Peyer's patch (tissue), 4 donors: ENCODE data around the gene CNTNAP2.

Experiments used
- POLR2A ChIP-seq, 2 donors: fragments of 450-650 bp; IDR thresholded peaks; one replicate each; pipeline ENCODE4 v1.5.1; 2017; ENCODE audit warnings: antibody characterized with exemption in 2 of 2, mild to moderate bottlenecking in 2 of 2, moderate library complexity in 2 of 2
- TF ChIP-seq, protein P1 (sequence below), 6 experiments: fragments of 450-650 bp in 4 of 6; fragments of 200-600 bp in 2 of 6; sonication (generic) in 1 of 6; IDR thresholded peaks; one replicate each; pipeline ENCODE4 v1.5.1; 2017 to 2019; ENCODE audit warnings: antibody characterized with exemption in 6 of 6, mild to moderate bottlenecking in 3 of 6, moderate library complexity in 1 of 6

DNA sequence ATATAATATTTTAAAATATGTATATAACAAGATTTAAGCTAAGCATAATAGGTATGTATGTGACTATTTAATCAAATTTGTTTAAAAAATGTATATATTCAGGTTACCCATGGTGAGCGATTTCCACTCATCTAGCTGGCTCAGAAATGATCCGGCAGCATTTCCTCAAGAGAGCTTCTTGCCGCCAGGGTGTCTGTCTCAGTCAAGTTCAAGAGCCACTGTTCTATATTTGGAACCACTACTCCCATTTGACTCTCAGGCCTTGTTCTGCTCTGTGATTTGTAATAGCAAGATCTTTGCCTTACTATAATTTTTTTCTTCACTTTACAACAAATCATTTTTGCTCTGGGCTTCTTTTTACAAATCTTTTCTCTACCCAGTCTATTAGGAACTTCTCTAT, 48.7 kb upstream of the CNTNAP2 start:
- TF ChIP-seq, protein P1, sequence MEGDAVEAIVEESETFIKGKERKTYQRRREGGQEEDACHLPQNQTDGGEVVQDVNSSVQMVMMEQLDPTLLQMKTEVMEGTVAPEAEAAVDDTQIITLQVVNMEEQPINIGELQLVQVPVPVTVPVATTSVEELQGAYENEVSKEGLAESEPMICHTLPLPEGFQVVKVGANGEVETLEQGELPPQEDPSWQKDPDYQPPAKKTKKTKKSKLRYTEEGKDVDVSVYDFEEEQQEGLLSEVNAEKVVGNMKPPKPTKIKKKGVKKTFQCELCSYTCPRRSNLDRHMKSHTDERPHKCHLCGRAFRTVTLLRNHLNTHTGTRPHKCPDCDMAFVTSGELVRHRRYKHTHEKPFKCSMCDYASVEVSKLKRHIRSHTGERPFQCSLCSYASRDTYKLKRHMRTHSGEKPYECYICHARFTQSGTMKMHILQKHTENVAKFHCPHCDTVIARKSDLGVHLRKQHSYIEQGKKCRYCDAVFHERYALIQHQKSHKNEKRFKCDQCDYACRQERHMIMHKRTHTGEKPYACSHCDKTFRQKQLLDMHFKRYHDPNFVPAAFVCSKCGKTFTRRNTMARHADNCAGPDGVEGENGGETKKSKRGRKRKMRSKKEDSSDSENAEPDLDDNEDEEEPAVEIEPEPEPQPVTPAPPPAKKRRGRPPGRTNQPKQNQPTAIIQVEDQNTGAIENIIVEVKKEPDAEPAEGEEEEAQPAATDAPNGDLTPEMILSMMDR (IDR thresholded peaks at IDR 0.05) = no peak
- TF ChIP-seq POLR2A (IDR thresholded peaks at IDR 0.05) = no peak
